Measurements from ENCODE around the gene TSC22D3. TPM values are rescaled to one million over a fixed set of nuclear protein-coding genes. Genes with fewer than 3 reads are reported as not detected.
A peak's percentile ranks its signal among the peaks of the same experiment; 100 is the strongest.

The TSC22D3 gene
- total RNA-seq, 1 donor from 2014 or later: 41.4 TPM

- Mint-ChIP-seq H3K36me3 (ENCODE audit: insufficient read depth) (no peaks in the 10 kb centered on the region), H3K9me3 (ENCODE audit: low read depth) (peaks cover 19% of the 10 kb centered on the region), H3K27me3 (peaks cover 3% of the 10 kb centered on the region), H3K4me3 (ENCODE audit: low read depth) (no peak overlapping the region), H3K4me1 (ENCODE audit: low read depth) (no peaks in the 10 kb centered on the region), H3K27ac (no peak overlapping the region)
- TF ChIP-seq CTCF (IDR thresholded peaks at IDR 0.05; ENCODE audit: unreplicated experiment): no peak
- no peak for DNase-seq (ENCODE audit: low spot score, unreplicated experiment)
These were observed 29.6 kb upstream of the TSC22D3 start for GRCh38 chrX:107805179-107805578.

- H3K9me3 Mint-ChIP-seq (ENCODE audit: low read depth): peaks cover 24% of the 10 kb centered on the region
- H3K4me1 Mint-ChIP-seq (ENCODE audit: low read depth): no peaks in the 10 kb centered on the region
- no peak for DNase-seq (ENCODE audit: low spot score, unreplicated experiment)
- no peak for TF ChIP-seq CTCF (IDR thresholded peaks at IDR 0.05; ENCODE audit: unreplicated experiment)
- peaks cover 3% of the 10 kb centered on the region for H3K27me3 Mint-ChIP-seq
- no peak overlapping the region for H3K27ac Mint-ChIP-seq
- H3K4me3 Mint-ChIP-seq (ENCODE audit: low read depth): no peak overlapping the region
- H3K36me3 Mint-ChIP-seq (ENCODE audit: insufficient read depth): no peaks in the 10 kb centered on the region
These were observed 28.8 kb upstream of the TSC22D3 start for GRCh38 chrX:107804427-107804826.

- no peak for TF ChIP-seq CTCF (IDR thresholded peaks at IDR 0.05; ENCODE audit: unreplicated experiment)
- no peak overlapping the region for H3K4me3 Mint-ChIP-seq (ENCODE audit: low read depth)
- no peaks in the 10 kb centered on the region for H3K27me3 Mint-ChIP-seq
- DNase-seq (ENCODE audit: low spot score, unreplicated experiment): no peak
- peaks cover 4% of the 10 kb centered on the region for H3K4me1 Mint-ChIP-seq (ENCODE audit: low read depth)
- H3K9me3 Mint-ChIP-seq (ENCODE audit: low read depth): peaks cover 4% of the 10 kb centered on the region
- H3K36me3 Mint-ChIP-seq (ENCODE audit: insufficient read depth): no peaks in the 10 kb centered on the region
- no peak overlapping the region for H3K27ac Mint-ChIP-seq
These were observed 12.2 kb upstream of the TSC22D3 start for GRCh38 chrX:107787827-107788226.

GRCh38 chrX:107780525-107780924 is 4.9 kb upstream of the TSC22D3 start:
- H3K36me3 Mint-ChIP-seq (ENCODE audit: insufficient read depth): no peaks in the 10 kb centered on the region
- no peak for DNase-seq (ENCODE audit: low spot score, unreplicated experiment)
- H3K27me3 Mint-ChIP-seq: peaks cover 13% of the 10 kb centered on the region
- no peak for TF ChIP-seq CTCF (IDR thresholded peaks at IDR 0.05; ENCODE audit: unreplicated experiment)
- peaks cover 7% of the 10 kb centered on the region for H3K9me3 Mint-ChIP-seq (ENCODE audit: low read depth)
- no peak overlapping the region for H3K4me3 Mint-ChIP-seq (ENCODE audit: low read depth)
- peaks cover 8% of the 10 kb centered on the region for H3K4me1 Mint-ChIP-seq (ENCODE audit: low read depth)
- no peak overlapping the region for H3K27ac Mint-ChIP-seq

- Mint-ChIP-seq H3K4me1 (ENCODE audit: low read depth) (peaks cover 7% of the 10 kb centered on the region), H3K27ac (no peak within 1 kb of the TSS), H3K9me3 (ENCODE audit: low read depth) (peaks cover 3% of the 10 kb centered on the region), H3K4me3 (ENCODE audit: low read depth) (peak within 1 kb of the TSS; percentile 71), H3K27me3 (peaks cover 31% of the 10 kb centered on the region), H3K36me3 (ENCODE audit: insufficient read depth) (no peaks in the 10 kb centered on the region)
- no peak for TF ChIP-seq CTCF (IDR thresholded peaks at IDR 0.05; ENCODE audit: unreplicated experiment)
- no peak for DNase-seq (ENCODE audit: low spot score, unreplicated experiment)
These were observed 1.9 kb upstream of the TSC22D3 start, which contains the start of gene NCBP2L for GRCh38 chrX:107777536-107777832. NCBP2L (plus strand) TSS chrX:107777733; CDS start chrX:107794221, 16,488 bp downstream.
